ENCODE data around the gene RAB4B.

GRCh38 chr19:40803170-40803856, 25.3 kb downstream of the RAB4B start:
- TF ChIP-seq CTCF (IDR thresholded peaks at IDR 0.05) (no peak), POLR2A (IDR thresholded peaks at IDR 0.05) (no peak), EP300 (IDR thresholded peaks at IDR 0.05) (no peak)
